ENCODE data around the gene BMPER. TPM values are rescaled to one million over a fixed set of nuclear protein-coding genes. Genes with fewer than 3 reads are reported as not detected.

The BMPER gene
- total RNA-seq, 1 donor from 2014 or later = not detected

GRCh38 chr7:34124765-34125164 lies 219.4 kb downstream of the BMPER start:
- ATAC-seq (ENCODE audit: low read depth) (no peak), DNase-seq (no peak)
- intact Hi-C loops (cut with micrococcal nuclease) = no loop called here
- Mint-ChIP-seq H3K9me3 (peaks cover 11% of the 10 kb centered on the region), H3K27ac (no peak overlapping the region), H3K4me3 (no peak overlapping the region), H3K4me1 (no peaks in the 10 kb centered on the region), H3K27me3 (no peaks in the 10 kb centered on the region), H3K36me3 (ENCODE audit: low read depth) (no peaks in the 10 kb centered on the region)
- no peak for TF ChIP-seq CTCF (IDR thresholded peaks at IDR 0.05)
- POLR2A ChIA-PET = no interaction called here
- CTCF ChIA-PET = no interaction called here

- Mint-ChIP-seq H3K27me3 (no peaks in the 10 kb centered on the region), H3K36me3 (ENCODE audit: low read depth) (no peaks in the 10 kb centered on the region), H3K4me1 (no peaks in the 10 kb centered on the region), H3K9me3 (peaks cover 13% of the 10 kb centered on the region), H3K4me3 (no peak overlapping the region), H3K27ac (no peak overlapping the region)
- no peak for DNase-seq
- POLR2A ChIA-PET = no interaction called here
- no peak for TF ChIP-seq CTCF (IDR thresholded peaks at IDR 0.05)
- no peak for ATAC-seq (ENCODE audit: low read depth)
- intact Hi-C loops (cut with micrococcal nuclease) = no loop called here
- CTCF ChIA-PET = no interaction called here
Observed at GRCh38 chr7:34128762-34129161, 223.4 kb downstream of the BMPER start.

- POLR2A ChIA-PET = no interaction called here
- DNase-seq (no peak), ATAC-seq (ENCODE audit: low read depth) (no peak)
- no peak overlapping the region for H3K4me3 Mint-ChIP-seq
- H3K27me3 Mint-ChIP-seq = no peaks in the 10 kb centered on the region
- H3K4me1 Mint-ChIP-seq = no peaks in the 10 kb centered on the region
- intact Hi-C loops (cut with micrococcal nuclease) = no loop called here
- CTCF ChIA-PET = no interaction called here
- H3K27ac Mint-ChIP-seq = no peak overlapping the region
- H3K36me3 Mint-ChIP-seq (ENCODE audit: low read depth) = no peaks in the 10 kb centered on the region
- H3K9me3 Mint-ChIP-seq = peaks cover 8% of the 10 kb centered on the region
- TF ChIP-seq CTCF (IDR thresholded peaks at IDR 0.05) = no peak
Observed at GRCh38 chr7:34130558-34131295, 225.4 kb downstream of the BMPER start.

- CTCF ChIA-PET = no interaction called here
- TF ChIP-seq CTCF (IDR thresholded peaks at IDR 0.05) = no peak
- intact Hi-C loops (cut with micrococcal nuclease) = no loop called here
- H3K27ac Mint-ChIP-seq = no peak overlapping the region
- no peaks in the 10 kb centered on the region for H3K4me1 Mint-ChIP-seq
- POLR2A ChIA-PET = no interaction called here
- no peak for ATAC-seq (ENCODE audit: low read depth)
- H3K36me3 Mint-ChIP-seq (ENCODE audit: low read depth) = no peaks in the 10 kb centered on the region
- no peaks in the 10 kb centered on the region for H3K27me3 Mint-ChIP-seq
- no peak for DNase-seq
- H3K4me3 Mint-ChIP-seq = no peak overlapping the region
- H3K9me3 Mint-ChIP-seq = peaks cover 5% of the 10 kb centered on the region
Observed at GRCh38 chr7:34131371-34131770, 226.0 kb downstream of the BMPER start.

DNA sequence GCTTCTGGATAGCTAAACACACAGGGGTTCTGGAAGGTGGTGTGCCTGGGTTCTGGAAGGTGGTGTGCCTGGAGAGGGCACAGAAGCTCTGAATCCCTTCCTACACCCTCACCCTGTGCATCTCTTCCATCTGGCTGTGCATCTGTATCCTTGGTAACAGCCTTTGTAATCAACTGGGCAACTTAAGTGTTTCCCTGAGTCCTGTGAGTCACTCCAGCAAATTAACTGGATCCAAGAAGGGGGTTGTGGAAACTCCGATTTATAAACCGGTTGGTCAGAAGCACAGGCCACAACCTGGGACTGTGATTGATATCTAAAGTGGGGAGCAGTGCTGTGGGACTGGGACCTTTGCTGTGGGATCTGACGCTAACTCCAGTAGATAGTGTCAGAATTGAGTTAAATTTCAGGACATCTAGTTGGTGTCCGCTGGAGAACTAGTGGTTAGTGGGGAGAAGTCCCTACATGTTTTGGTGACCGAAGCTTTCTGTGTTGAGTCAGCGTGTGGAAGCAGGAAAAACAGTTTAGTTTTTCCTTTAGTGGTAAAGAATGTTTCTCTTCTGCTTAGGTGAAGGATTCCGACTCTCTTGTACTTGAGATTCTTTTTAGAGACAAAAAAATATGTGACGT lies 228.1 kb downstream of the BMPER start:
- H3K27me3 Mint-ChIP-seq = no peaks in the 10 kb centered on the region
- ATAC-seq (ENCODE audit: low read depth) (no peak), DNase-seq (no peak)
- ChIA-PET POLR2A (no interaction called here), CTCF (no interaction called here)
- TF ChIP-seq CTCF (IDR thresholded peaks at IDR 0.05) = no peak
- peaks cover 1% of the 10 kb centered on the region for H3K9me3 Mint-ChIP-seq
- H3K27ac Mint-ChIP-seq = no peak overlapping the region
- H3K4me1 Mint-ChIP-seq = no peaks in the 10 kb centered on the region
- H3K4me3 Mint-ChIP-seq = no peak overlapping the region
- H3K36me3 Mint-ChIP-seq (ENCODE audit: low read depth) = no peaks in the 10 kb centered on the region
- intact Hi-C loops (cut with micrococcal nuclease) = no loop called here

Data from activated B cell treated with CpG ODN at 0.5 μM for 24 hours (primary cell).